Measurements from ENCODE around the gene TNC. TPM values are rescaled to one million over a fixed set of nuclear protein-coding genes. Genes with fewer than 3 reads are reported as not detected.
A peak's percentile ranks its signal among the peaks of the same experiment; 100 is the strongest.

Gene TNC
- 32.2 TPM for polyA plus RNA-seq (2013, experiment 1 of 2)
- polyA plus RNA-seq (2013, experiment 2 of 2): 29.1 TPM

DNA sequence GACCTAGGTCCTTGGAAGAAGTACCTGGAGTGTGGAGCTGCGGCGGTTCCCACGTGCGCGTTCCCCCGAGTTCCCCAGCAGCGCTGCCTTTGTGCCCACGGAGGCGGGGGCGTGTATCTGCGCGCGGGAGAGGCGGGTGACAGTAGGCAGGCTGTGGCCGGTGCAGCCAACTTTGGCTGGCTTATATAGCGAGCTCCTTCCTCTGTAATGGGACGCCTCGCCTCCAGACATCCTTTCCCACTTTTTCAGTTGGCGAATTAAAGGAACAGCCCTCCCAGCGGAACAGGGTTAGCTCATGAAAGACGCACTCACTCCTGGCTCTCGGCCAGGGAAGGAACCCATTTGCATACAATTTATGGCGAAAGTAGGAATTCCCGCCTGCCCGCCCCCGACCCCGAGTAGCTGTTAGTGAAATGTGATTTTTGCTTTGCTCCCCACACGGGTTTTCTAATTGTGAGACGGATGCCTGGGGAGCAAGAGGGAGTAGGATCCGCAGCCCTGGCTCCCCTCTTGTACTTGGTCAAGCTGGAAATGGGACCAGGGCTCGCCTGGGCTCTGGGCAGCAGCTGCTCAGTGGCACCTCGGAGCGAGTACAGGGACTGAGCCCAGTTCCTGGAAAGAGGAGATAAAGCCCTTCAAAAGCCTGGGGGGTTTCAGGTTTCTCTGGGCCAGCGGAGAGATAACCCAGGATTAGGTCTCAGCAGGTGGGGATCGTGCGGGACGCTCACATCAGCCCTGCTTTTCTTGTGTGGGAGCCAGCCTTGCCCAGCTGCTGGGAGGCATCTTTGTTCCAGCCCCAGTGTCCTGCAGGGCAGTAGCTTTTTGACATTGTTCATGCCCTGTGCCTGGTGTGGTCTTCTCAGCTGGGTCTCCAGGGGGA lies at the start of gene TNC:
TNC (minus strand) TSS at position 159 of the 880 bp plus-strand sequence. CDS start 27,139 bp downstream, outside the sequence.
- Histone ChIP-seq H2BK12ac (ENCODE audit: low read length in 2 of 2) (peak within 1 kb of the TSS in 1 of 2 experiments; percentile 79), H3K23ac (ENCODE audit: low read length in 2 of 2) (peak within 1 kb of the TSS in 1 of 2 experiments; percentile 15), H3K79me1 (replicated peaks; ENCODE audit: low read length, poor library complexity, severe bottlenecking) (peaks cover 4% of the 10 kb centered on the region), H3K9ac (ENCODE audit: low read length) (peak within 1 kb of the TSS; percentile 85), H2BK120ac (ENCODE audit: low read depth, low read length) (no peak within 1 kb of the TSS), H3K14ac (ENCODE audit: low read length in 2 of 2) (peak within 1 kb of the TSS in 1 of 2 experiments; percentile 98), H2BK15ac (ENCODE audit: low read depth, poor library complexity, severe bottlenecking) (no peak within 1 kb of the TSS), H3K18ac (ENCODE audit: low read depth in 1 of 2, low read length in 2 of 2) (peak within 1 kb of the TSS; percentile 72 to 79), H2BK5ac (ENCODE audit: low read depth, low read length, poor library complexity, severe bottlenecking) (peak within 1 kb of the TSS; percentile 75), H4K91ac (ENCODE audit: low read length) (no peak within 1 kb of the TSS), H3K4me1 (ENCODE audit: control insufficient read depth, insufficient read depth, low read depth, low read length) (peaks cover 4% of the 10 kb centered on the region), H4K8ac (ENCODE audit: low read length) (peak within 1 kb of the TSS; percentile 41), H2AFZ (ENCODE audit: low read depth, low read length) (peak within 1 kb of the TSS; percentile 67), H3K4me2 (ENCODE audit: low read length, poor library complexity, severe bottlenecking) (peak within 1 kb of the TSS; percentile 84), H3K36me3 (ENCODE audit: control insufficient read depth in 1 of 2, insufficient read depth in 2 of 2, low read depth in 1 of 2, low read length in 2 of 2) (peaks cover 0 to 21% of the 10 kb centered on the region in 2 experiments), H3K27ac (ENCODE audit: low read length, poor library complexity, severe bottlenecking) (peak within 1 kb of the TSS; percentile 95), H3K4ac (ENCODE audit: low read depth in 1 of 2, low read length in 2 of 2) (no peak within 1 kb of the TSS), H2AK5ac (ENCODE audit: low read length, severe bottlenecking) (peak within 1 kb of the TSS; percentile 81), H3K27me3 (ENCODE audit: control insufficient read depth in 1 of 2, insufficient read depth in 1 of 2, low read length in 2 of 2) (no peaks in the 10 kb centered on the region), H3K4me3 (ENCODE audit: insufficient read depth in 1 of 2, low read depth in 1 of 2, low read length in 2 of 2) (peak within 1 kb of the TSS; percentile 64 to 81), H3K9me3 (ENCODE audit: control insufficient read depth, low read length) (no peaks in the 10 kb centered on the region)
- peak; percentile 81 for DNase-seq
- WGBS: under 1% methylated on average over 37 of the region's 37 CpGs

GRCh38 chr9:115167175-115167574 lies 49.2 kb upstream of the TNC start:
- Histone ChIP-seq H3K9me3 (ENCODE audit: control insufficient read depth, low read length) (no peaks in the 10 kb centered on the region), H2BK120ac (ENCODE audit: low read depth, low read length) (no peak overlapping the region), H3K36me3 (ENCODE audit: control insufficient read depth in 1 of 2, insufficient read depth in 2 of 2, low read depth in 1 of 2, low read length in 2 of 2) (no peaks in the 10 kb centered on the region), H4K8ac (ENCODE audit: low read length) (no peak overlapping the region), H2BK5ac (ENCODE audit: low read depth, low read length, poor library complexity, severe bottlenecking) (no peak overlapping the region), H3K23ac (ENCODE audit: low read length in 2 of 2) (no peak overlapping the region), H2AFZ (ENCODE audit: low read depth, low read length) (no peak overlapping the region), H3K4ac (ENCODE audit: low read depth in 1 of 2, low read length in 2 of 2) (no peak overlapping the region), H3K9ac (ENCODE audit: low read length) (no peak overlapping the region), H2BK15ac (ENCODE audit: low read depth, poor library complexity, severe bottlenecking) (no peak overlapping the region), H4K91ac (ENCODE audit: low read length) (no peak overlapping the region), H3K27me3 (ENCODE audit: control insufficient read depth in 1 of 2, insufficient read depth in 1 of 2, low read length in 2 of 2) (no peaks in the 10 kb centered on the region), H3K4me1 (ENCODE audit: control insufficient read depth, insufficient read depth, low read depth, low read length) (peaks cover 3% of the 10 kb centered on the region), H3K14ac (ENCODE audit: low read length in 2 of 2) (no peak overlapping the region), H3K4me3 (ENCODE audit: insufficient read depth in 1 of 2, low read depth in 1 of 2, low read length in 2 of 2) (no peak overlapping the region), H3K27ac (ENCODE audit: low read length, poor library complexity, severe bottlenecking) (peak overlapping the region; percentile 93), H2AK5ac (ENCODE audit: low read length, severe bottlenecking) (peak overlapping the region; percentile 77), H3K4me2 (ENCODE audit: low read length, poor library complexity, severe bottlenecking) (no peak overlapping the region), H3K18ac (ENCODE audit: low read depth in 1 of 2, low read length in 2 of 2) (peak overlapping the region in 1 of 2 experiments; percentile 15), H3K79me1 (replicated peaks; ENCODE audit: low read length, poor library complexity, severe bottlenecking) (no peaks in the 10 kb centered on the region), H2BK12ac (ENCODE audit: low read length in 2 of 2) (no peak overlapping the region)
- WGBS: 6% methylated on average over 2 of the region's 3 CpGs
- peak; percentile 72 for DNase-seq

DNA sequence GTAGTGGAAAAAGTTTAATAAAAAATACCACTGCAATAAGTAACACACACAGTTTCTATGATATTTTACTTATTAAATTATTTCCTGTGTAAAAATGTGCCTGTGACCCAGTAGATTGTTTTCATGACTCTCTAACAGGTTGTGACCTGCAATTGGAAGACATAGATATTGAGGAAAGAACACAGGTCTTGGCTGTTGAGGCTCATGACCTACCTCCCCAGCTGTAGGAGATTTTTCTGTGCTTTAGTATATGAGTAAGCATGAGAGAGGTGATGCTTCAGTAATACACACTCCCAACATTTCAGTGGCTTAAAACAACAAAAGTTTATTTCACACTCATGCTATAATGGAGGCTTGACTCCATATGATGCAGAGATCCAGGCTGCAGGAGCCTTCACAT lies 47.3 kb upstream of the TNC start:
- peak overlapping the region; percentile 88 for H2AK5ac ChIP-seq (ENCODE audit: low read length, severe bottlenecking)
- H4K91ac ChIP-seq (ENCODE audit: low read length): no peak overlapping the region
- peaks cover 3% of the 10 kb centered on the region for H3K4me1 ChIP-seq (ENCODE audit: control insufficient read depth, insufficient read depth, low read depth, low read length)
- no peaks in the 10 kb centered on the region for H3K27me3 ChIP-seq (ENCODE audit: control insufficient read depth in 1 of 2, insufficient read depth in 1 of 2, low read length in 2 of 2)
- H3K9ac ChIP-seq (ENCODE audit: low read length): no peak overlapping the region
- peak overlapping the region; percentile 28 to 43 for H2BK12ac ChIP-seq (ENCODE audit: low read length in 2 of 2)
- H3K4ac ChIP-seq (ENCODE audit: low read depth in 1 of 2, low read length in 2 of 2): no peak overlapping the region
- H3K79me1 ChIP-seq (replicated peaks; ENCODE audit: low read length, poor library complexity, severe bottlenecking): no peaks in the 10 kb centered on the region
- peak overlapping the region; percentile 83 for H3K27ac ChIP-seq (ENCODE audit: low read length, poor library complexity, severe bottlenecking)
- H3K23ac ChIP-seq (ENCODE audit: low read length in 2 of 2): no peak overlapping the region
- no peak overlapping the region for H2BK15ac ChIP-seq (ENCODE audit: low read depth, poor library complexity, severe bottlenecking)
- H3K14ac ChIP-seq (ENCODE audit: low read length in 2 of 2): no peak overlapping the region
- no peaks in the 10 kb centered on the region for H3K36me3 ChIP-seq (ENCODE audit: control insufficient read depth in 1 of 2, insufficient read depth in 2 of 2, low read depth in 1 of 2, low read length in 2 of 2)
- no peak overlapping the region for H2AFZ ChIP-seq (ENCODE audit: low read depth, low read length)
- H4K8ac ChIP-seq (ENCODE audit: low read length): no peak overlapping the region
- H2BK5ac ChIP-seq (ENCODE audit: low read depth, low read length, poor library complexity, severe bottlenecking): no peak overlapping the region
- no peak overlapping the region for H3K4me2 ChIP-seq (ENCODE audit: low read length, poor library complexity, severe bottlenecking)
- no peak overlapping the region for H2BK120ac ChIP-seq (ENCODE audit: low read depth, low read length)
- H3K4me3 ChIP-seq (ENCODE audit: insufficient read depth in 1 of 2, low read depth in 1 of 2, low read length in 2 of 2): no peak overlapping the region
- no peak for DNase-seq
- no peaks in the 10 kb centered on the region for H3K9me3 ChIP-seq (ENCODE audit: control insufficient read depth, low read length)
- no peak overlapping the region for H3K18ac ChIP-seq (ENCODE audit: low read depth in 1 of 2, low read length in 2 of 2)

- peak overlapping the region; percentile 83 for H3K27ac ChIP-seq (ENCODE audit: low read length, poor library complexity, severe bottlenecking)
- no peak overlapping the region for H3K4ac ChIP-seq (ENCODE audit: low read depth in 1 of 2, low read length in 2 of 2)
- 32% methylated on average over 3 of the region's 3 CpGs for WGBS
- no peaks in the 10 kb centered on the region for H3K9me3 ChIP-seq (ENCODE audit: control insufficient read depth, low read length)
- no peak overlapping the region for H2BK15ac ChIP-seq (ENCODE audit: low read depth, poor library complexity, severe bottlenecking)
- no peak overlapping the region for H3K23ac ChIP-seq (ENCODE audit: low read length in 2 of 2)
- no peak overlapping the region for H3K4me2 ChIP-seq (ENCODE audit: low read length, poor library complexity, severe bottlenecking)
- H3K36me3 ChIP-seq (ENCODE audit: control insufficient read depth in 1 of 2, insufficient read depth in 2 of 2, low read depth in 1 of 2, low read length in 2 of 2): no peaks in the 10 kb centered on the region
- H2BK120ac ChIP-seq (ENCODE audit: low read depth, low read length): no peak overlapping the region
- no peak overlapping the region for H4K91ac ChIP-seq (ENCODE audit: low read length)
- no peak overlapping the region for H2AFZ ChIP-seq (ENCODE audit: low read depth, low read length)
- H3K18ac ChIP-seq (ENCODE audit: low read depth in 1 of 2, low read length in 2 of 2): no peak overlapping the region
- H4K8ac ChIP-seq (ENCODE audit: low read length): no peak overlapping the region
- H2BK5ac ChIP-seq (ENCODE audit: low read depth, low read length, poor library complexity, severe bottlenecking): no peak overlapping the region
- no peaks in the 10 kb centered on the region for H3K79me1 ChIP-seq (replicated peaks; ENCODE audit: low read length, poor library complexity, severe bottlenecking)
- no peak overlapping the region for H2BK12ac ChIP-seq (ENCODE audit: low read length in 2 of 2)
- H3K14ac ChIP-seq (ENCODE audit: low read length in 2 of 2): peak overlapping the region in 1 of 2 experiments; percentile 48
- H3K4me1 ChIP-seq (ENCODE audit: control insufficient read depth, insufficient read depth, low read depth, low read length): peaks cover 3% of the 10 kb centered on the region
- H3K4me3 ChIP-seq (ENCODE audit: insufficient read depth in 1 of 2, low read depth in 1 of 2, low read length in 2 of 2): no peak overlapping the region
- H3K27me3 ChIP-seq (ENCODE audit: control insufficient read depth in 1 of 2, insufficient read depth in 1 of 2, low read length in 2 of 2): no peaks in the 10 kb centered on the region
- peak; percentile 73 for DNase-seq
- H2AK5ac ChIP-seq (ENCODE audit: low read length, severe bottlenecking): peak overlapping the region; percentile 91
- no peak overlapping the region for H3K9ac ChIP-seq (ENCODE audit: low read length)
Measured at GRCh38 chr9:115164511-115164974, 46.6 kb upstream of the TNC start.
